HCT116 (cell line): ENCODE data around the gene RBM33. TPM values are rescaled to one million over a fixed set of nuclear protein-coding genes. Genes with fewer than 3 reads are reported as not detected.

ENCODE experiments used
- ATAC-seq: fragments of 200-7000 bp; cut with Tn5 transposase; 2 replicates; pipeline ENCODE4 v1.9.1; 2020; ENCODE audit warnings: mild to moderate bottlenecking, moderate library complexity
- BruUV-seq: library from RNA; stranded (reverse); fragments of 400-500 nt; replicated peaks from 2 replicates; lab custom pipeline; 2021; lab: Mats Ljungman, UMichigan
- CTCF ChIA-PET: fragments of 300-600 bp; sonication (Branson Sonifier 250); formaldehyde crosslinking; loops from one replicate; lab custom pipeline; 2021; ENCODE audit warnings: antibody characterized with exemption; lab: Charles Lee
- POLR2A ChIA-PET: fragments of 300-600, 350-600 bp; sonication (Branson Sonifier 250); formaldehyde crosslinking; loops from one replicate; lab custom pipeline; 2021; ENCODE audit warnings: antibody characterized with exemption; lab: Charles Lee
- RAD21 ChIA-PET, 2 experiments: fragments of 300-600 bp; sonication (Branson Sonifier 250); formaldehyde crosslinking; loops; one replicate each; lab custom pipeline; 2023; ENCODE audit warnings: low total read pairs in 2 of 2; ENCODE audit not compliant: uncharacterized antibody in 2 of 2, unreplicated experiment in 2 of 2, low non-redundant PET in 1 of 2; lab: Charles Lee
- DNase-seq: peaks from one replicate; pipeline ENCODE4 v3.0.0-alpha.2; 2010; ENCODE audit warnings: low read depth, low spot score
- H2AFZ ChIP-seq: fragments of 200-600 bp; shearing (Covaris generic), sonication (generic); 2 replicates; pipeline ENCODE4 v1.6.1; 2017; ENCODE audit warnings: low read depth, mixed run types, mixed read lengths, antibody characterized with exemption, low read length; ENCODE audit not compliant: poor library complexity, severe bottlenecking
- H3K27ac ChIP-seq: 2 replicates; pipeline ENCODE4 v1.5.1; 2012; ENCODE audit warnings: low read depth, low read length
- H3K27me3 ChIP-seq: fragments of 200-600 bp; sonication (generic); 2 replicates; pipeline ENCODE4 v1.6.1; 2016; ENCODE audit warnings: mixed run types, low read length, mixed read lengths; ENCODE audit not compliant: insufficient read depth
- H3K36me3 ChIP-seq, 2 experiments: fragments of 200-500 bp in 1 of 2; fragments of 200-600 bp in 1 of 2; sonication (Bioruptor generic) in 1 of 2; sonication (generic) in 1 of 2; 2 replicates each; pipeline versions ENCODE4 v1.5.1 to v1.6.1; 2014 to 2016; ENCODE audit warnings: low read length in 2 of 2, inconsistent platforms in 1 of 2, mixed read lengths in 1 of 2, mixed run types in 1 of 2; ENCODE audit not compliant: insufficient read depth in 2 of 2, control insufficient read depth in 1 of 2
- H3K4me1 ChIP-seq, 2 experiments: fragments of 200-600 bp in 1 of 2; sonication (generic) in 1 of 2; 2 replicates each; pipeline versions ENCODE4 v1.5.1 to v1.6.1; 2012 to 2017; ENCODE audit warnings: low read length in 2 of 2, inconsistent platforms in 1 of 2, mild to moderate bottlenecking in 1 of 2, mixed read lengths in 1 of 2, mixed run types in 1 of 2, moderate library complexity in 1 of 2; ENCODE audit not compliant: insufficient read depth in 2 of 2, control insufficient read depth in 1 of 2
- H3K4me2 ChIP-seq: fragments of 200-600 bp; sonication (generic); 2 replicates; pipeline ENCODE4 v1.6.1; 2017; ENCODE audit warnings: mixed run types, low read length, mixed read lengths
- H3K4me3 ChIP-seq, 2 experiments: fragments of 200-600 bp in 1 of 2; sonication (generic) in 1 of 2; replicated peaks in 1 of 2; 2 replicates each; pipeline ENCODE4 v1.5.1; 2011 to 2016; ENCODE audit warnings: low read length in 2 of 2, control low read depth in 1 of 2, low read depth in 1 of 2, mild to moderate bottlenecking in 1 of 2, mixed read lengths in 1 of 2, mixed run types in 1 of 2
- H3K79me2 ChIP-seq: fragments of 200-600 bp; sonication (generic); 2 replicates; pipeline ENCODE4 v1.6.1; 2017; ENCODE audit warnings: mild to moderate bottlenecking, mixed run types, low read length, moderate library complexity, mixed read lengths; ENCODE audit not compliant: insufficient read depth
- H3K9ac ChIP-seq: fragments of 200-600 bp; sonication (generic); 2 replicates; pipeline ENCODE4 v1.6.1; 2016; ENCODE audit warnings: low read length, mixed read lengths
- H3K9me2 ChIP-seq: fragments of 200-600 bp; sonication (generic), shearing (Covaris generic); 2 replicates; pipeline ENCODE4 v1.6.1; 2017; ENCODE audit warnings: mixed run types, mild to moderate bottlenecking, moderate library complexity; ENCODE audit not compliant: insufficient read depth
- H3K9me3 ChIP-seq, 2 experiments: fragments of 200-500 bp in 1 of 2; fragments of 200-600 bp in 1 of 2; sonication (Bioruptor generic) in 1 of 2; sonication (generic) in 1 of 2; 2 replicates each; pipeline ENCODE4 v1.6.1; 2014 to 2017; ENCODE audit warnings: low read length in 2 of 2, mixed read lengths in 2 of 2, inconsistent platforms in 1 of 2, low read depth in 1 of 2, mild to moderate bottlenecking in 1 of 2, mixed run types in 1 of 2, moderate library complexity in 1 of 2; ENCODE audit not compliant: control insufficient read depth in 1 of 2, insufficient read depth in 1 of 2
- H4K20me1 ChIP-seq: fragments of 200-600 bp; sonication (generic), shearing (Covaris generic); 2 replicates; pipeline ENCODE4 v1.6.1; 2017; ENCODE audit warnings: mixed run types, mild to moderate bottlenecking, moderate library complexity; ENCODE audit not compliant: insufficient read depth
- CTCF ChIP-seq, 3 experiments: fragments of 200-600 bp in 1 of 3; sonication (generic) in 1 of 3; IDR thresholded peaks in 2 of 3; conservative IDR thresholded peaks in 1 of 3; 2 replicates each; pipeline ENCODE4 v1.5.1; 2012 to 2017; ENCODE audit warnings: low read depth in 2 of 3, low read length in 2 of 3, antibody characterized with exemption in 1 of 3, borderline replicate concordance in 1 of 3, control low read depth in 1 of 3, mild to moderate bottlenecking in 1 of 3, mixed read lengths in 1 of 3, mixed run types in 1 of 3, moderate library complexity in 1 of 3; ENCODE audit not compliant: insufficient read depth in 1 of 3
- EGR1 ChIP-seq: IDR thresholded peaks from 2 replicates; pipeline ENCODE4 v1.6.1; 2012; ENCODE audit warnings: low read depth
- ELF1 ChIP-seq: IDR thresholded peaks from 2 replicates; pipeline ENCODE4 v1.6.1; 2012; ENCODE audit warnings: low read depth, borderline replicate concordance
- EZH2phosphoT487 ChIP-seq: fragments of 200-600 bp; IDR thresholded peaks from 2 replicates; pipeline ENCODE4 v1.6.1; 2018; ENCODE audit warnings: antibody characterized with exemption, borderline replicate concordance
- JUND ChIP-seq: IDR thresholded peaks from 2 replicates; pipeline ENCODE4 v1.6.1; 2012
- POLR2A ChIP-seq: IDR thresholded peaks from 2 replicates; pipeline ENCODE4 v1.7.0; 2011; ENCODE audit warnings: borderline replicate concordance; ENCODE audit not compliant: insufficient read depth, insufficient read length; ENCODE audit errors: extremely low read depth
- POLR2AphosphoS5 ChIP-seq: IDR thresholded peaks from 2 replicates; pipeline ENCODE4 v1.6.1; 2011; ENCODE audit warnings: mild to moderate bottlenecking, low read depth, low read length, moderate library complexity
- RAD21 ChIP-seq: IDR thresholded peaks from 2 replicates; pipeline ENCODE4 v1.6.1; 2012; ENCODE audit warnings: low read depth, mild to moderate bottlenecking
- REST ChIP-seq: IDR thresholded peaks from 2 replicates; pipeline ENCODE4 v1.6.1; 2012; ENCODE audit warnings: low read depth
- SP1 ChIP-seq: IDR thresholded peaks from 2 replicates; pipeline ENCODE4 v1.6.1; 2012; ENCODE audit warnings: low read depth
- intact Hi-C: fragments of 100-400 bp; cut with micrococcal nuclease; formaldehyde crosslinking; loops from 2 replicates; pipeline ENCODE4 v1.10.0; 2022
- total RNA-seq: library from RNA; stranded (reverse); gene quantifications from one replicate; pipeline ENCODE4 v1.2.1, GENCODE V29; 2021; ENCODE audit not compliant: unreplicated experiment
- TF ChIP-seq, protein P1 (sequence below): IDR thresholded peaks from 2 replicates; pipeline ENCODE4 v1.6.1; 2012
- TF ChIP-seq, protein P2 (sequence below): IDR thresholded peaks from 2 replicates; pipeline ENCODE4 v1.6.1; 2011; ENCODE audit warnings: mild to moderate bottlenecking, low read length, moderate library complexity; ENCODE audit not compliant: insufficient replicate concordance; ENCODE audit errors: extremely low read depth

Gene RBM33
- total RNA-seq, 1 experiment from 2014 or later: 64.3 TPM

DNA sequence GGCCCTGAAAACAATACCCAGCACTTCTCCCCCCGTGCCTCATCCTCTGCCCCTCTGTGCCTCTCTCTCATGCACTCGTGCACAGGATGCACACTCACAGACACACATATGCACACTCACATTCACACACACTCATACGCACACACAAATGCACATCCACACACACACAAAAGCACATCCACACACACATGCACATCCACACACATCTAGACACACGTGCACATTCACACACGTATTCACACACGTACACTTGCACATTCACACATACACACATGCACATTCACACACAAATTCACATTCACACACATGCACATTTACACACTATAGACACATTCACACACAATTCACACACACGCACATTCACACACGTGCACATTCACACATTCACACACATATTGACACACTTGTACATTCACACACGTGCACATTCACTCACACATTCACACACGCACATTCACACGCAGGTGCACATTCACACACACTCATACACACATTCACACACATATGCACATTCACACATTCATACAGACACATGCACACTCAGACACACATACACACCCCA lies 148.6 kb downstream of the RBM33 start:
- H2AFZ ChIP-seq: no peak overlapping the region
- RAD21 ChIA-PET: no interaction called here

More for the DNA sequence above, 148.6 kb downstream of the RBM33 start:
- ChIA-PET POLR2A (no interaction called here), CTCF (no interaction called here)
- no TSS peak for BruUV-seq
- Histone ChIP-seq H3K9me2 (no peaks in the 10 kb centered on the region), H3K36me3 (no peaks in the 10 kb centered on the region), H3K27ac (no peak overlapping the region), H3K4me2 (no peak overlapping the region), H3K9ac (no peak overlapping the region), H3K4me3 (no peak overlapping the region), H3K27me3 (no peaks in the 10 kb centered on the region), H4K20me1 (no peaks in the 10 kb centered on the region), H3K4me1 (no peaks in the 10 kb centered on the region; a peak in 1 of 4 replicates), H3K79me2 (no peaks in the 10 kb centered on the region), H3K9me3 (no peaks in the 10 kb centered on the region)
- ATAC-seq: no peak
- DNase-seq: no peak
- intact Hi-C loops: loop anchor here (10.0 kb wide), 2 partner anchors 1152 to 1482 kb away; partner anchors contain the start of gene NOM1
- TF ChIP-seq JUND (no peak), EZH2phosphoT487 (no peak), RAD21 (no peak), SP1 (no peak), POLR2A (no peak), REST (no peak), ELF1 (no peak), CTCF (IDR thresholded peaks at IDR 0.05 in 2 of 3, conservative IDR thresholded peaks at IDR 0.05 in 1 of 3; ENCODE audit: borderline replicate concordance in 1 of 3, insufficient read depth in 1 of 3, low read depth in 2 of 3, low read length in 2 of 3) (no peak), EGR1 (no peak), POLR2AphosphoS5 (no peak)
- TF ChIP-seq, protein P1, sequence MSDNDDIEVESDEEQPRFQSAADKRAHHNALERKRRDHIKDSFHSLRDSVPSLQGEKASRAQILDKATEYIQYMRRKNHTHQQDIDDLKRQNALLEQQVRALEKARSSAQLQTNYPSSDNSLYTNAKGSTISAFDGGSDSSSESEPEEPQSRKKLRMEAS: no peak
- TF ChIP-seq, protein P2, sequence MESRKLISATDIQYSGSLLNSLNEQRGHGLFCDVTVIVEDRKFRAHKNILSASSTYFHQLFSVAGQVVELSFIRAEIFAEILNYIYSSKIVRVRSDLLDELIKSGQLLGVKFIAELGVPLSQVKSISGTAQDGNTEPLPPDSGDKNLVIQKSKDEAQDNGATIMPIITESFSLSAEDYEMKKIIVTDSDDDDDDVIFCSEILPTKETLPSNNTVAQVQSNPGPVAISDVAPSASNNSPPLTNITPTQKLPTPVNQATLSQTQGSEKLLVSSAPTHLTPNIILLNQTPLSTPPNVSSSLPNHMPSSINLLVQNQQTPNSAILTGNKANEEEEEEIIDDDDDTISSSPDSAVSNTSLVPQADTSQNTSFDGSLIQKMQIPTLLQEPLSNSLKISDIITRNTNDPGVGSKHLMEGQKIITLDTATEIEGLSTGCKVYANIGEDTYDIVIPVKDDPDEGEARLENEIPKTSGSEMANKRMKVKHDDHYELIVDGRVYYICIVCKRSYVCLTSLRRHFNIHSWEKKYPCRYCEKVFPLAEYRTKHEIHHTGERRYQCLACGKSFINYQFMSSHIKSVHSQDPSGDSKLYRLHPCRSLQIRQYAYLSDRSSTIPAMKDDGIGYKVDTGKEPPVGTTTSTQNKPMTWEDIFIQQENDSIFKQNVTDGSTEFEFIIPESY: no peak
